Erythroblast (primary cell): ENCODE data around the gene EXOC7.

Experiments
- GATA1 ChIP-seq: IDR thresholded peaks from 2 replicates; pipeline ENCODE4 v1.6.1; 2011; ENCODE audit warnings: low read depth, mild to moderate bottlenecking, control low read depth, low read length, moderate library complexity
- POLR2A ChIP-seq: IDR thresholded peaks from 2 replicates; pipeline ENCODE4 v1.6.1; 2011; ENCODE audit warnings: mild to moderate bottlenecking, low read length

- TF ChIP-seq POLR2A (peak; percentile 29), GATA1 (no peak)
These were observed 68.9 kb downstream of the EXOC7 start for GRCh38 chr17:76034428-76035350.
